GM23338 (cell line): ENCODE measurements around the gene CASK. TPM values are rescaled to one million over a fixed set of nuclear protein-coding genes. Genes with fewer than 3 reads are reported as not detected.

Source experiments
- ATAC-seq: fragments of 200-7000 bp; cut with Tn5 transposase; 3 replicates; pipeline ENCODE4 v1.9.1; 2020
- DNase-seq: peaks from one replicate; pipeline ENCODE4 v3.0.0-alpha.2; 2015; ENCODE audit warnings: low spot score
- H2AFZ ChIP-seq: fragments of 200-600 bp; sonication (generic); 2 replicates; pipeline ENCODE4 v1.8.0; 2016; ENCODE audit warnings: antibody characterized with exemption, mild to moderate bottlenecking, moderate library complexity
- H3F3A ChIP-seq: fragments of 200-600 bp; sonication (generic); replicated peaks from 2 replicates; pipeline ENCODE4 v1.8.0; 2017; ENCODE audit warnings: antibody characterized with exemption, mixed run types, low read depth
- H3K27ac ChIP-seq: fragments of 200-600 bp; sonication (generic); 2 replicates; pipeline ENCODE4 v1.6.1; 2016; ENCODE audit warnings: low read depth
- H3K27me3 ChIP-seq: fragments of 200-600 bp; sonication (generic); 2 replicates; pipeline ENCODE4 v1.8.0; 2016; ENCODE audit warnings: mild to moderate bottlenecking, mixed run types, moderate library complexity; ENCODE audit not compliant: insufficient read depth
- H3K36me3 ChIP-seq: fragments of 200-600 bp; sonication (generic); 2 replicates; pipeline ENCODE4 v1.8.0; 2016; ENCODE audit warnings: mild to moderate bottlenecking; ENCODE audit not compliant: insufficient read depth
- H3K4me1 ChIP-seq: fragments of 200-600 bp; sonication (generic); 2 replicates; pipeline ENCODE4 v1.8.0; 2016; ENCODE audit warnings: mild to moderate bottlenecking, moderate library complexity; ENCODE audit not compliant: insufficient read depth
- H3K4me2 ChIP-seq: fragments of 200-600 bp; sonication (generic); 2 replicates; pipeline ENCODE4 v1.7.1; 2017; ENCODE audit warnings: mixed run types
- H3K4me3 ChIP-seq: fragments of 200-600 bp; sonication (generic); 2 replicates; pipeline ENCODE4 v1.6.1; 2016; ENCODE audit warnings: mixed run types
- H3K79me2 ChIP-seq: fragments of 200-600 bp; sonication (generic); replicated peaks from 2 replicates; pipeline ENCODE4 v1.8.0; 2017; ENCODE audit warnings: mild to moderate bottlenecking; ENCODE audit not compliant: insufficient read depth
- H3K9me2 ChIP-seq: fragments of 200-600 bp; sonication (generic); 2 replicates; pipeline ENCODE4 v1.8.0; 2017; ENCODE audit not compliant: insufficient read depth
- H4K20me1 ChIP-seq: fragments of 200-600 bp; sonication (generic); replicated peaks from 2 replicates; pipeline ENCODE4 v1.8.0; 2017; ENCODE audit warnings: mild to moderate bottlenecking; ENCODE audit not compliant: insufficient read depth
- H3K27ac Mint-ChIP-seq: 2 replicates; pipeline ENCODE4 v1.8.0; 2020; ENCODE audit warnings: inconsistent platforms, mild to moderate bottlenecking, moderate library complexity, mixed read lengths
- H3K27me3 Mint-ChIP-seq: 3 replicates; pipeline ENCODE4 v1.8.0; 2022; ENCODE audit warnings: low read depth, mild to moderate bottlenecking, moderate library complexity, mixed read lengths, inconsistent platforms; ENCODE audit not compliant: insufficient read depth, poor library complexity
- H3K36me3 Mint-ChIP-seq: 3 replicates; pipeline ENCODE4 v1.8.0; 2021; ENCODE audit warnings: low read depth, mild to moderate bottlenecking, inconsistent platforms, moderate library complexity, mixed read lengths
- H3K4me1 Mint-ChIP-seq: 3 replicates; pipeline ENCODE4 v1.8.0; 2020; ENCODE audit warnings: mild to moderate bottlenecking, inconsistent platforms, mixed read lengths
- H3K4me3 Mint-ChIP-seq: 3 replicates; pipeline ENCODE4 v1.8.0; 2021; ENCODE audit warnings: moderate library complexity, mild to moderate bottlenecking, inconsistent platforms, mixed read lengths
- H3K9me3 Mint-ChIP-seq: 3 replicates; pipeline ENCODE4 v1.8.0; 2020; ENCODE audit warnings: moderate library complexity, mild to moderate bottlenecking, inconsistent platforms, mixed read lengths
- CREB1 ChIP-seq: fragments of 250-450 bp; sonication (Bioruptor Pico); IDR thresholded peaks from 2 replicates; pipeline ENCODE4 v1.5.0; 2020; ENCODE audit warnings: low read depth, mild to moderate bottlenecking, moderate library complexity
- EZH2 ChIP-seq: fragments of 200-600 bp; sonication (generic); IDR thresholded peaks from one replicate; pipeline ENCODE4 v1.8.0; 2017; ENCODE audit warnings: antibody characterized with exemption, mild to moderate bottlenecking, low read depth; ENCODE audit not compliant: unreplicated experiment
- EZH2phosphoT487 ChIP-seq: fragments of 200-600 bp; sonication (generic); IDR thresholded peaks from one replicate; pipeline ENCODE4 v1.8.1; 2018; ENCODE audit warnings: antibody characterized with exemption; ENCODE audit not compliant: unreplicated experiment
- JUNB ChIP-seq: IDR thresholded peaks from one replicate; pipeline ENCODE4 v1.6.1; 2016; ENCODE audit warnings: antibody characterized with exemption; ENCODE audit not compliant: unreplicated experiment
- NANOG ChIP-seq: IDR thresholded peaks from 2 replicates; pipeline ENCODE4 v1.6.1; 2016; ENCODE audit warnings: antibody characterized with exemption, borderline replicate concordance
- POLR2AphosphoS5 ChIP-seq: IDR thresholded peaks from 2 replicates; pipeline ENCODE4 v1.6.1; 2016; ENCODE audit warnings: antibody characterized with exemption, low read depth
- STAT1 ChIP-seq: IDR thresholded peaks from one replicate; pipeline ENCODE4 v1.6.1; 2016; ENCODE audit warnings: antibody characterized with exemption; ENCODE audit not compliant: unreplicated experiment
- ZNF114 ChIP-seq: fragments of 250-450 bp; sonication (Bioruptor Pico); IDR thresholded peaks from 2 replicates; pipeline ENCODE4 v1.5.0; 2020; ENCODE audit warnings: mild to moderate bottlenecking, moderate library complexity
- ZNF331 ChIP-seq: fragments of 250-450 bp; sonication (Bioruptor Pico); IDR thresholded peaks from 2 replicates; pipeline ENCODE4 v1.5.0; 2020; ENCODE audit warnings: low read depth, mild to moderate bottlenecking, moderate library complexity
- polyA plus RNA-seq: library from polyadenylated mRNA; unstranded; fragments of >200 nt; fragmentation: Nextera tagmentation; extraction: Ambion mirVana; gene quantifications from 2 replicates; pipeline ENCODE4 v1.2.1, GENCODE V29; 2016
- total RNA-seq: library from RNA; depleted of rRNA; stranded (reverse); fragments of >200 nt; shearing (Covaris generic); gene quantifications from 2 replicates; pipeline ENCODE4 v1.2.3, GENCODE V29; 2014
- TF ChIP-seq, protein P1 (sequence below), 2 experiments: fragments of 200-600 bp in 1 of 2; sonication (generic) in 1 of 2; conservative IDR thresholded peaks; 2 replicates each; pipeline versions ENCODE4 v1.5.1 to v1.6.1; 2016 to 2017; ENCODE audit warnings: antibody characterized with exemption in 2 of 2, low read depth in 2 of 2, mild to moderate bottlenecking in 2 of 2, moderate library complexity in 1 of 2
- TF ChIP-seq, protein P2 (sequence below): fragments of 250-450 bp; sonication (Bioruptor Pico); IDR thresholded peaks from 2 replicates; pipeline ENCODE4 v1.5.0; 2020; ENCODE audit warnings: mild to moderate bottlenecking, moderate library complexity
- TF ChIP-seq, protein P3 (sequence below): IDR thresholded peaks from 2 replicates; pipeline ENCODE4 v1.6.1; 2016; ENCODE audit warnings: antibody characterized with exemption
- TF ChIP-seq, protein P4 (sequence below): IDR thresholded peaks from one replicate; pipeline ENCODE4 v1.6.1; 2018; ENCODE audit warnings: antibody characterized with exemption; ENCODE audit not compliant: unreplicated experiment

CASK gene
- total and polyA plus RNA-seq, 2 experiments from 2014 or later = 15.3 to 44.4 TPM

DNA sequence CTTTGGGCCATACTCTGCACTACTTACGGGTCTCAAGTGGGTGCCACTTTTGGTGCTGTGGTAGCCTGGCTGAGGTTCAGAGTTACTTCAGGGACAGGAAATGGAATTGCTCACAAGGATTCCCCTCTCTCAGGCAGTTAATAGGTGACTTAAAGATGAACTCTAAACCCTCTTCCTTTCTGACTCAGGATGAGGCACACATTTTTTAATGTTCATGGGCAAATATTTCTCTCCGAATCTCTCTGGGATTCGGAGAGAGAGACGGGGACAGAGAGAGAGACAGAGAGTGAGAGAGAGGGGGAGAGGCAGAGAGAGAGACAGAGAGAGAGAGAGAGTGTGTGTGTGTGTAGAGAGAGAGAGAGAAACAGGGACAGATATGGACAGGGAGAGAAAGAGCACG lies 396.4 kb downstream of the CASK start:
- no peak overlapping the region for H3K4me3 Mint-ChIP-seq
- no peaks in the 10 kb centered on the region for H3K27me3 Mint-ChIP-seq
- Histone ChIP-seq H3K9me2 (no peaks in the 10 kb centered on the region), H3K27ac (no peak overlapping the region), H3K4me1 (no peaks in the 10 kb centered on the region), H3F3A (no peaks in the 10 kb centered on the region), H3K79me2 (no peaks in the 10 kb centered on the region), H3K27me3 (no peaks in the 10 kb centered on the region), H3K4me3 (no peak overlapping the region), H2AFZ (no peak overlapping the region), H3K36me3 (no peaks in the 10 kb centered on the region), H3K4me2 (no peak overlapping the region), H4K20me1 (no peaks in the 10 kb centered on the region)
- ATAC-seq (no peak), DNase-seq (no peak)
- H3K4me1 Mint-ChIP-seq = peaks cover 13% of the 10 kb centered on the region
- peaks cover 18% of the 10 kb centered on the region; the same call in 2 of the 3 replicates for H3K36me3 Mint-ChIP-seq
- H3K27ac Mint-ChIP-seq = no peak overlapping the region
- TF ChIP-seq POLR2AphosphoS5 (no peak), CREB1 (CRISPR knock-in tag) (no peak), JUNB (no peak), EZH2 (no peak), STAT1 (no peak), EZH2phosphoT487 (no peak), NANOG (no peak), ZNF114 (CRISPR knock-in tag) (no peak), ZNF331 (CRISPR knock-in tag) (no peak)
- TF ChIP-seq, protein P1, sequence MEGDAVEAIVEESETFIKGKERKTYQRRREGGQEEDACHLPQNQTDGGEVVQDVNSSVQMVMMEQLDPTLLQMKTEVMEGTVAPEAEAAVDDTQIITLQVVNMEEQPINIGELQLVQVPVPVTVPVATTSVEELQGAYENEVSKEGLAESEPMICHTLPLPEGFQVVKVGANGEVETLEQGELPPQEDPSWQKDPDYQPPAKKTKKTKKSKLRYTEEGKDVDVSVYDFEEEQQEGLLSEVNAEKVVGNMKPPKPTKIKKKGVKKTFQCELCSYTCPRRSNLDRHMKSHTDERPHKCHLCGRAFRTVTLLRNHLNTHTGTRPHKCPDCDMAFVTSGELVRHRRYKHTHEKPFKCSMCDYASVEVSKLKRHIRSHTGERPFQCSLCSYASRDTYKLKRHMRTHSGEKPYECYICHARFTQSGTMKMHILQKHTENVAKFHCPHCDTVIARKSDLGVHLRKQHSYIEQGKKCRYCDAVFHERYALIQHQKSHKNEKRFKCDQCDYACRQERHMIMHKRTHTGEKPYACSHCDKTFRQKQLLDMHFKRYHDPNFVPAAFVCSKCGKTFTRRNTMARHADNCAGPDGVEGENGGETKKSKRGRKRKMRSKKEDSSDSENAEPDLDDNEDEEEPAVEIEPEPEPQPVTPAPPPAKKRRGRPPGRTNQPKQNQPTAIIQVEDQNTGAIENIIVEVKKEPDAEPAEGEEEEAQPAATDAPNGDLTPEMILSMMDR (conservative IDR thresholded peaks at IDR 0.05; ENCODE audit: low read depth in 2 of 2) = no peak
- TF ChIP-seq, protein P2, sequence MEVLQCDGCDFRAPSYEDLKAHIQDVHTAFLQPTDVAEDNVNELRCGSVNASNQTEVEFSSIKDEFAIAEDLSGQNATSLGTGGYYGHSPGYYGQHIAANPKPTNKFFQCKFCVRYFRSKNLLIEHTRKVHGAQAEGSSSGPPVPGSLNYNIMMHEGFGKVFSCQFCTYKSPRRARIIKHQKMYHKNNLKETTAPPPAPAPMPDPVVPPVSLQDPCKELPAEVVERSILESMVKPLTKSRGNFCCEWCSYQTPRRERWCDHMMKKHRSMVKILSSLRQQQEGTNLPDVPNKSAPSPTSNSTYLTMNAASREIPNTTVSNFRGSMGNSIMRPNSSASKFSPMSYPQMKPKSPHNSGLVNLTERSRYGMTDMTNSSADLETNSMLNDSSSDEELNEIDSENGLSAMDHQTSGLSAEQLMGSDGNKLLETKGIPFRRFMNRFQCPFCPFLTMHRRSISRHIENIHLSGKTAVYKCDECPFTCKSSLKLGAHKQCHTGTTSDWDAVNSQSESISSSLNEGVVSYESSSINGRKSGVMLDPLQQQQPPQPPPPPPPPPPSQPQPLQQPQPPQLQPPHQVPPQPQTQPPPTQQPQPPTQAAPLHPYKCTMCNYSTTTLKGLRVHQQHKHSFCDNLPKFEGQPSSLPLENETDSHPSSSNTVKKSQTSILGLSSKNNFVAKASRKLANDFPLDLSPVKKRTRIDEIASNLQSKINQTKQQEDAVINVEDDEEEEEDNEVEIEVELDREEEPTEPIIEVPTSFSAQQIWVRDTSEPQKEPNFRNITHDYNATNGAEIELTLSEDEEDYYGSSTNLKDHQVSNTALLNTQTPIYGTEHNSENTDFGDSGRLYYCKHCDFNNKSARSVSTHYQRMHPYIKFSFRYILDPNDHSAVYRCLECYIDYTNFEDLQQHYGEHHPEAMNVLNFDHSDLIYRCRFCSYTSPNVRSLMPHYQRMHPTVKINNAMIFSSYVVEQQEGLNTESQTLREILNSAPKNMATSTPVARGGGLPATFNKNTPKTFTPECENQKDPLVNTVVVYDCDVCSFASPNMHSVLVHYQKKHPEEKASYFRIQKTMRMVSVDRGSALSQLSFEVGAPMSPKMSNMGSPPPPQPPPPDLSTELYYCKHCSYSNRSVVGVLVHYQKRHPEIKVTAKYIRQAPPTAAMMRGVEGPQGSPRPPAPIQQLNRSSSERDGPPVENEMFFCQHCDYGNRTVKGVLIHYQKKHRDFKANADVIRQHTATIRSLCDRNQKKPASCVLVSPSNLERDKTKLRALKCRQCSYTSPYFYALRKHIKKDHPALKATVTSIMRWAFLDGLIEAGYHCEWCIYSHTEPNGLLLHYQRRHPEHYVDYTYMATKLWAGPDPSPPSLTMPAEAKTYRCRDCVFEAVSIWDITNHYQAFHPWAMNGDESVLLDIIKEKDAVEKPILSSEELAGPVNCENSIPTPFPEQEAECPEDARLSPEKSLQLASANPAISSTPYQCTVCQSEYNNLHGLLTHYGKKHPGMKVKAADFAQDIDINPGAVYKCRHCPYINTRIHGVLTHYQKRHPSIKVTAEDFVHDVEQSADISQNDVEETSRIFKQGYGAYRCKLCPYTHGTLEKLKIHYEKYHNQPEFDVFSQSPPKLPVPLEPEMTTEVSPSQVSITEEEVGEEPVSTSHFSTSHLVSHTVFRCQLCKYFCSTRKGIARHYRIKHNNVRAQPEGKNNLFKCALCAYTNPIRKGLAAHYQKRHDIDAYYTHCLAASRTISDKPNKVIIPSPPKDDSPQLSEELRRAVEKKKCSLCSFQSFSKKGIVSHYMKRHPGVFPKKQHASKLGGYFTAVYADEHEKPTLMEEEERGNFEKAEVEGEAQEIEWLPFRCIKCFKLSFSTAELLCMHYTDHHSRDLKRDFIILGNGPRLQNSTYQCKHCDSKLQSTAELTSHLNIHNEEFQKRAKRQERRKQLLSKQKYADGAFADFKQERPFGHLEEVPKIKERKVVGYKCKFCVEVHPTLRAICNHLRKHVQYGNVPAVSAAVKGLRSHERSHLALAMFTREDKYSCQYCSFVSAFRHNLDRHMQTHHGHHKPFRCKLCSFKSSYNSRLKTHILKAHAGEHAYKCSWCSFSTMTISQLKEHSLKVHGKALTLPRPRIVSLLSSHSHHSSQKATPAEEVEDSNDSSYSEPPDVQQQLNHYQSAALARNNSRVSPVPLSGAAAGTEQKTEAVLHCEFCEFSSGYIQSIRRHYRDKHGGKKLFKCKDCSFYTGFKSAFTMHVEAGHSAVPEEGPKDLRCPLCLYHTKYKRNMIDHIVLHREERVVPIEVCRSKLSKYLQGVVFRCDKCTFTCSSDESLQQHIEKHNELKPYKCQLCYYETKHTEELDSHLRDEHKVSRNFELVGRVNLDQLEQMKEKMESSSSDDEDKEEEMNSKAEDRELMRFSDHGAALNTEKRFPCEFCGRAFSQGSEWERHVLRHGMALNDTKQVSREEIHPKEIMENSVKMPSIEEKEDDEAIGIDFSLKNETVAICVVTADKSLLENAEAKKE = no peak
- TF ChIP-seq, protein P3, sequence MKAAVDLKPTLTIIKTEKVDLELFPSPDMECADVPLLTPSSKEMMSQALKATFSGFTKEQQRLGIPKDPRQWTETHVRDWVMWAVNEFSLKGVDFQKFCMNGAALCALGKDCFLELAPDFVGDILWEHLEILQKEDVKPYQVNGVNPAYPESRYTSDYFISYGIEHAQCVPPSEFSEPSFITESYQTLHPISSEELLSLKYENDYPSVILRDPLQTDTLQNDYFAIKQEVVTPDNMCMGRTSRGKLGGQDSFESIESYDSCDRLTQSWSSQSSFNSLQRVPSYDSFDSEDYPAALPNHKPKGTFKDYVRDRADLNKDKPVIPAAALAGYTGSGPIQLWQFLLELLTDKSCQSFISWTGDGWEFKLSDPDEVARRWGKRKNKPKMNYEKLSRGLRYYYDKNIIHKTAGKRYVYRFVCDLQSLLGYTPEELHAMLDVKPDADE = no peak
- TF ChIP-seq, protein P4, sequence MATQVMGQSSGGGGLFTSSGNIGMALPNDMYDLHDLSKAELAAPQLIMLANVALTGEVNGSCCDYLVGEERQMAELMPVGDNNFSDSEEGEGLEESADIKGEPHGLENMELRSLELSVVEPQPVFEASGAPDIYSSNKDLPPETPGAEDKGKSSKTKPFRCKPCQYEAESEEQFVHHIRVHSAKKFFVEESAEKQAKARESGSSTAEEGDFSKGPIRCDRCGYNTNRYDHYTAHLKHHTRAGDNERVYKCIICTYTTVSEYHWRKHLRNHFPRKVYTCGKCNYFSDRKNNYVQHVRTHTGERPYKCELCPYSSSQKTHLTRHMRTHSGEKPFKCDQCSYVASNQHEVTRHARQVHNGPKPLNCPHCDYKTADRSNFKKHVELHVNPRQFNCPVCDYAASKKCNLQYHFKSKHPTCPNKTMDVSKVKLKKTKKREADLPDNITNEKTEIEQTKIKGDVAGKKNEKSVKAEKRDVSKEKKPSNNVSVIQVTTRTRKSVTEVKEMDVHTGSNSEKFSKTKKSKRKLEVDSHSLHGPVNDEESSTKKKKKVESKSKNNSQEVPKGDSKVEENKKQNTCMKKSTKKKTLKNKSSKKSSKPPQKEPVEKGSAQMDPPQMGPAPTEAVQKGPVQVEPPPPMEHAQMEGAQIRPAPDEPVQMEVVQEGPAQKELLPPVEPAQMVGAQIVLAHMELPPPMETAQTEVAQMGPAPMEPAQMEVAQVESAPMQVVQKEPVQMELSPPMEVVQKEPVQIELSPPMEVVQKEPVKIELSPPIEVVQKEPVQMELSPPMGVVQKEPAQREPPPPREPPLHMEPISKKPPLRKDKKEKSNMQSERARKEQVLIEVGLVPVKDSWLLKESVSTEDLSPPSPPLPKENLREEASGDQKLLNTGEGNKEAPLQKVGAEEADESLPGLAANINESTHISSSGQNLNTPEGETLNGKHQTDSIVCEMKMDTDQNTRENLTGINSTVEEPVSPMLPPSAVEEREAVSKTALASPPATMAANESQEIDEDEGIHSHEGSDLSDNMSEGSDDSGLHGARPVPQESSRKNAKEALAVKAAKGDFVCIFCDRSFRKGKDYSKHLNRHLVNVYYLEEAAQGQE = no peak
- H3K9me3 Mint-ChIP-seq = no peaks in the 10 kb centered on the region
